Muscle of leg (tissue), 11 donors: Measurements from ENCODE around the gene HCST. TPM values are rescaled to one million over a fixed set of nuclear protein-coding genes. Genes with fewer than 3 reads are reported as not detected.

Experiments used
- DNase-seq: peaks from one replicate; pipeline ENCODE4 v3.0.0; 2013
- H3K27ac ChIP-seq: one replicate; pipeline ENCODE4 v1.5.1; 2013; ENCODE audit warnings: mild to moderate bottlenecking, low read length, control low read depth
- H3K27me3 ChIP-seq: one replicate; pipeline ENCODE4 v1.6.1; 2013; ENCODE audit warnings: low read length; ENCODE audit not compliant: control insufficient read depth, insufficient read depth
- H3K36me3 ChIP-seq: one replicate; pipeline ENCODE4 v1.6.1; 2013; ENCODE audit warnings: low read length; ENCODE audit not compliant: control insufficient read depth, insufficient read depth
- H3K4me1 ChIP-seq: one replicate; pipeline ENCODE4 v1.6.1; 2013; ENCODE audit warnings: low read length; ENCODE audit not compliant: control insufficient read depth, insufficient read depth
- H3K4me3 ChIP-seq: one replicate; pipeline ENCODE4 v1.5.1; 2013; ENCODE audit warnings: low read length, control low read depth
- H3K9me3 ChIP-seq: replicated peaks from 2 replicates; pipeline ENCODE4 v1.6.1; 2013; ENCODE audit warnings: low read depth, low read length; ENCODE audit not compliant: control insufficient read depth
- WGBS: methylation state at CpG from one replicate; pipeline ENCODE4 v1.1.5; 2013; ENCODE audit warnings: missing lambda C conversion rate; ENCODE audit not compliant: insufficient coverage; 5-methylcytosine and 5-hydroxymethylcytosine counted together
- polyA plus RNA-seq, 8 donors: library from polyadenylated mRNA; unstranded; fragments of 120-200 nt; gene quantifications; one replicate each; pipeline versions ENCODE4 v1.2.1 to v1.2.3, GENCODE V29; 2013; ENCODE audit warnings: inconsistent platforms in 1 of 8, low replicate concordance in 1 of 8; ENCODE audit not compliant: insufficient read length in 8 of 8, insufficient read depth in 1 of 8
- total RNA-seq: library from RNA; stranded (reverse); fragments of 120-200 nt; gene quantifications from one replicate; pipeline ENCODE4 v1.2.4, GENCODE V29; 2013

The HCST gene
- total and polyA plus RNA-seq, 9 donors = 3.5 to 7.8 (median 5.5) TPM

GRCh38 chr19:35935911-35936737, 33.8 kb downstream of the HCST start, which contains the start of gene LRFN3:
Gene LRFN3, plus strand, starts transcription at chr19:35936374. Its CDS starts 3,052 bp downstream, at chr19:35939426.
- DNase-seq = peak; percentile 89
- peaks cover 11% of the 10 kb centered on the region for H3K36me3 ChIP-seq
- peaks cover 32% of the 10 kb centered on the region for H3K4me1 ChIP-seq
- H3K4me3 ChIP-seq = peak within 1 kb of the TSS; percentile 71
- no peaks in the 10 kb centered on the region for H3K9me3 ChIP-seq
- H3K27me3 ChIP-seq = no peaks in the 10 kb centered on the region
- H3K27ac ChIP-seq = peak within 1 kb of the TSS; percentile 67
- 3% methylated on average over 41 of the region's 68 CpGs for WGBS

GRCh38 chr19:35936738-35937268, 34.5 kb downstream of the HCST start:
- peaks cover 29% of the 10 kb centered on the region for H3K4me1 ChIP-seq
- peak overlapping the region; percentile 47 for H3K4me3 ChIP-seq
- no peaks in the 10 kb centered on the region for H3K27me3 ChIP-seq
- peak overlapping the region; percentile 67 for H3K27ac ChIP-seq
- H3K9me3 ChIP-seq = no peaks in the 10 kb centered on the region
- no peak for DNase-seq
- peaks cover 11% of the 10 kb centered on the region for H3K36me3 ChIP-seq
- WGBS = 23% methylated on average over 11 of the region's 11 CpGs

GRCh38 chr19:35937345-35938281, 35.3 kb downstream of the HCST start:
- DNase-seq = no peak
- Histone ChIP-seq H3K36me3 (peaks cover 17% of the 10 kb centered on the region), H3K4me1 (peaks cover 25% of the 10 kb centered on the region), H3K27me3 (no peaks in the 10 kb centered on the region), H3K4me3 (peak overlapping the region; percentile 8), H3K9me3 (no peaks in the 10 kb centered on the region), H3K27ac (no peak overlapping the region)
- WGBS = 53% methylated on average over 11 of the region's 14 CpGs

- Histone ChIP-seq H3K4me1 (peaks cover 25% of the 10 kb centered on the region), H3K36me3 (peaks cover 17% of the 10 kb centered on the region), H3K27ac (no peak overlapping the region), H3K9me3 (no peaks in the 10 kb centered on the region), H3K4me3 (no peak overlapping the region), H3K27me3 (no peaks in the 10 kb centered on the region)
- WGBS = 82% methylated on average over 11 of the region's 13 CpGs
- DNase-seq = no peak
Observed at GRCh38 chr19:35938282-35939224, 36.2 kb downstream of the HCST start.

- Histone ChIP-seq H3K9me3 (no peaks in the 10 kb centered on the region), H3K36me3 (peaks cover 17% of the 10 kb centered on the region), H3K4me1 (peaks cover 25% of the 10 kb centered on the region), H3K4me3 (no peak overlapping the region), H3K27me3 (no peaks in the 10 kb centered on the region), H3K27ac (no peak overlapping the region)
- WGBS = 92% methylated on average over 52 of the region's 55 CpGs
- DNase-seq = no peak
Observed at GRCh38 chr19:35939307-35940077, 37.2 kb downstream of the HCST start.

GRCh38 chr19:35940078-35940775, 37.9 kb downstream of the HCST start:
- WGBS = 93% methylated on average over 49 of the region's 51 CpGs
- no peaks in the 10 kb centered on the region for H3K27me3 ChIP-seq

GRCh38 chr19:35940839-35941238, 38.5 kb downstream of the HCST start:
- Histone ChIP-seq H3K4me3 (no peak overlapping the region), H3K36me3 (peaks cover 20% of the 10 kb centered on the region), H3K27ac (no peak overlapping the region), H3K27me3 (no peaks in the 10 kb centered on the region), H3K9me3 (no peaks in the 10 kb centered on the region), H3K4me1 (peaks cover 20% of the 10 kb centered on the region)
- 83% methylated on average over 3 of the region's 4 CpGs for WGBS
- DNase-seq = no peak

More at GRCh38 chr19:35940078-35940775, 37.9 kb downstream of the HCST start:
- no peak overlapping the region for H3K4me3 ChIP-seq
- no peak for DNase-seq
- H3K9me3 ChIP-seq = no peaks in the 10 kb centered on the region
- H3K4me1 ChIP-seq = peaks cover 25% of the 10 kb centered on the region
- peaks cover 17% of the 10 kb centered on the region for H3K36me3 ChIP-seq
- H3K27ac ChIP-seq = no peak overlapping the region

GRCh38 chr19:35942235-35942634, 39.9 kb downstream of the HCST start:
- Histone ChIP-seq H3K4me3 (no peak overlapping the region), H3K27me3 (no peaks in the 10 kb centered on the region), H3K36me3 (peaks cover 20% of the 10 kb centered on the region), H3K27ac (no peak overlapping the region), H3K4me1 (peaks cover 11% of the 10 kb centered on the region), H3K9me3 (no peaks in the 10 kb centered on the region)
- 95% methylated on average over 2 of the region's 3 CpGs for WGBS
- DNase-seq = no peak
